HFFc6 (cell line): Measurements from ENCODE around the gene GPR162. TPM values are rescaled to one million over a fixed set of nuclear protein-coding genes. Genes with fewer than 3 reads are reported as not detected.

Experiments used
- DNase-seq: peaks from one replicate; pipeline ENCODE4 v3.0.0-alpha.2; 2018
- H3K27ac Mint-ChIP-seq: 2 replicates; pipeline ENCODE4 v1.8.0; 2020; ENCODE audit warnings: mild to moderate bottlenecking, mixed read lengths
- H3K27me3 Mint-ChIP-seq: 2 replicates; pipeline ENCODE4 v1.8.0; 2021; ENCODE audit warnings: mild to moderate bottlenecking, moderate library complexity, mixed read lengths; ENCODE audit not compliant: insufficient read depth
- H3K36me3 Mint-ChIP-seq: 2 replicates; pipeline ENCODE4 v1.8.0; 2021; ENCODE audit warnings: low read depth, mixed read lengths
- H3K4me1 Mint-ChIP-seq: 2 replicates; pipeline ENCODE4 v1.8.0; 2020; ENCODE audit warnings: low read depth, mixed read lengths
- H3K4me3 Mint-ChIP-seq: 2 replicates; pipeline ENCODE4 v1.8.0; 2020; ENCODE audit warnings: mild to moderate bottlenecking, moderate library complexity, mixed read lengths
- H3K9me3 Mint-ChIP-seq: 2 replicates; pipeline ENCODE4 v1.8.0; 2020; ENCODE audit warnings: mild to moderate bottlenecking, mixed read lengths
- CTCF ChIP-seq: fragments of 200-600 bp; sonication (generic); IDR thresholded peaks from 2 replicates; pipeline ENCODE4 v1.5.0; 2021; ENCODE audit warnings: antibody characterized with exemption, mild to moderate bottlenecking
- total RNA-seq, 6 experiments: library from RNA; stranded (reverse); fragmentation: NEBNext Ultra II Directional; extraction: Animal tissue kit (Norgen Biotek cat#: 25700); gene quantifications; 2 replicates in 1 of 6; 3 replicates in 5 of 6; pipeline ENCODE4 v1.2.3, GENCODE V29; 2021

The GPR162 gene
- total RNA-seq, 6 experiments from 2014 or later: 0.78 to 3.1 (median 2.6) TPM

GRCh38 chr12:6779708-6780432, 41.8 kb upstream of the GPR162 start:
- Mint-ChIP-seq H3K9me3 (no peaks in the 10 kb centered on the region), H3K4me1 (peaks cover 16% of the 10 kb centered on the region), H3K36me3 (no peaks in the 10 kb centered on the region), H3K4me3 (no peak overlapping the region), H3K27me3 (peaks cover 6% of the 10 kb centered on the region), H3K27ac (no peak overlapping the region)
- no peak for TF ChIP-seq CTCF
- DNase-seq: no peak

GRCh38 chr12:6780573-6780972, 41.0 kb upstream of the GPR162 start:
- Mint-ChIP-seq H3K27ac (no peak overlapping the region), H3K9me3 (no peaks in the 10 kb centered on the region), H3K27me3 (peaks cover 3% of the 10 kb centered on the region), H3K36me3 (no peaks in the 10 kb centered on the region), H3K4me1 (peaks cover 16% of the 10 kb centered on the region), H3K4me3 (no peak overlapping the region)
- TF ChIP-seq CTCF: no peak
- no peak for DNase-seq

- no peaks in the 10 kb centered on the region for H3K9me3 Mint-ChIP-seq
- no peak for TF ChIP-seq CTCF
- H3K36me3 Mint-ChIP-seq: no peaks in the 10 kb centered on the region
- no peak for DNase-seq
- H3K27ac Mint-ChIP-seq: no peak overlapping the region
- peaks cover 3% of the 10 kb centered on the region for H3K27me3 Mint-ChIP-seq
- no peak overlapping the region for H3K4me3 Mint-ChIP-seq
- H3K4me1 Mint-ChIP-seq: peaks cover 16% of the 10 kb centered on the region
Observed at GRCh38 chr12:6782119-6782518, 39.5 kb upstream of the GPR162 start.

- H3K4me1 Mint-ChIP-seq: peaks cover 14% of the 10 kb centered on the region
- no peak overlapping the region for H3K27ac Mint-ChIP-seq
- no peak for TF ChIP-seq CTCF
- DNase-seq: no peak
- no peaks in the 10 kb centered on the region for H3K36me3 Mint-ChIP-seq
- no peak overlapping the region for H3K4me3 Mint-ChIP-seq
- H3K27me3 Mint-ChIP-seq: no peaks in the 10 kb centered on the region; the same call in none of the 2 replicates
- no peaks in the 10 kb centered on the region for H3K9me3 Mint-ChIP-seq
Observed at GRCh38 chr12:6782850-6783566, 38.6 kb upstream of the GPR162 start.

GRCh38 chr12:6783828-6784227, 37.8 kb upstream of the GPR162 start:
- no peak for DNase-seq
- TF ChIP-seq CTCF: no peak
- Mint-ChIP-seq H3K9me3 (no peaks in the 10 kb centered on the region), H3K4me3 (no peak overlapping the region), H3K4me1 (peaks cover 6% of the 10 kb centered on the region), H3K27ac (no peak overlapping the region), H3K27me3 (peaks cover 2% of the 10 kb centered on the region), H3K36me3 (no peaks in the 10 kb centered on the region)
